ENCODE results near the gene MAN1A1. TPM values are rescaled to one million over a fixed set of nuclear protein-coding genes. Genes with fewer than 3 reads are reported as not detected.
"Not testable (repeated sequence)": the region's sequence is repeated elsewhere in the genome, so short reads cannot be mapped to it uniquely, and the experiment has no call there.

The MAN1A1 gene
- total RNA-seq, 6 experiments from 2014 or later: 109 to 191 (median 139) TPM

DNA sequence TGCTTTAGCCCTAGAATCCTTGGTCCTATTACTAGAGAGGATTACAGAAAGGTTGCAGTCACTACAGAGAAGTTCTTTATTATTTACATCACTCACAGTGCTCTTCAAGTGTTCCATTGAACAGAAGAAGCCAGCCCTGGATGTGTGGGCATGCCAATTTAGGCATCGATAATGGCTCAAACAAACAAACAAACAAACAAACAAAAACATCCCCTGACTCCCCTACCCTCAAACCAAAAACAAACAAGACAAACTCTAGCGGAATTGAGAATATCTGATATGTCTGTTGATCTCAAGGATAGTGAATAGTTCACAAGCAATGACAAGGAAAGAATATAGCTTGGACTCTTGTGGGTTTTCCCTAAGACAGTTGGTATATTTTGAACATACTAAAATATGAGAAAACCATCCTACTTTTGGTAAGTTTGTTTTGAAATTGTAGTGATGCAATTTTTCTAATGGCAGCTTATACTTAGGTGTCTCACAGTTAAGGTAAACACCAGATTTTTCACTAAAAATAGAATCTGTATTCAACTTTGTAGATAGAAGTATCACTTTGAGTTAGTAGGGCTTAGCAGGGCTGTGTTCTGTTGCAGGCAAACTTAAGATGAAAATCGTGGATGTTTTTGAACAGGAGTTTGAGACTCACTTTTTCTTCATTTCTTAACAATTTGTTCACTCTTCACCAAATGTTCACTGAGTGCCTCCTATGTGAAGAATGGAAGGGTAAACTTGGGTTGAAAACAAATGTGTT lies 178.3 kb downstream of the MAN1A1 start:
- Histone ChIP-seq H3K36me3 (no peaks in the 10 kb centered on the region), H3K9me3 (no peaks in the 10 kb centered on the region), H3K4me1 (peaks cover 0 to 13% (median 0%) of the 10 kb centered on the region in 4 donors), H3K4me3 (no peak overlapping the region), H3K27me3 (no peaks in the 10 kb centered on the region), H3K27ac (no peak overlapping the region)
- intact Hi-C loops (cut with DNase I): no loop called here
- TF ChIP-seq POLR2A (IDR thresholded peaks at IDR 0.05): no peak
- TF ChIP-seq, protein P1, sequence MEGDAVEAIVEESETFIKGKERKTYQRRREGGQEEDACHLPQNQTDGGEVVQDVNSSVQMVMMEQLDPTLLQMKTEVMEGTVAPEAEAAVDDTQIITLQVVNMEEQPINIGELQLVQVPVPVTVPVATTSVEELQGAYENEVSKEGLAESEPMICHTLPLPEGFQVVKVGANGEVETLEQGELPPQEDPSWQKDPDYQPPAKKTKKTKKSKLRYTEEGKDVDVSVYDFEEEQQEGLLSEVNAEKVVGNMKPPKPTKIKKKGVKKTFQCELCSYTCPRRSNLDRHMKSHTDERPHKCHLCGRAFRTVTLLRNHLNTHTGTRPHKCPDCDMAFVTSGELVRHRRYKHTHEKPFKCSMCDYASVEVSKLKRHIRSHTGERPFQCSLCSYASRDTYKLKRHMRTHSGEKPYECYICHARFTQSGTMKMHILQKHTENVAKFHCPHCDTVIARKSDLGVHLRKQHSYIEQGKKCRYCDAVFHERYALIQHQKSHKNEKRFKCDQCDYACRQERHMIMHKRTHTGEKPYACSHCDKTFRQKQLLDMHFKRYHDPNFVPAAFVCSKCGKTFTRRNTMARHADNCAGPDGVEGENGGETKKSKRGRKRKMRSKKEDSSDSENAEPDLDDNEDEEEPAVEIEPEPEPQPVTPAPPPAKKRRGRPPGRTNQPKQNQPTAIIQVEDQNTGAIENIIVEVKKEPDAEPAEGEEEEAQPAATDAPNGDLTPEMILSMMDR (IDR thresholded peaks at IDR 0.05): no peak
- 54% methylated on average over 3 of the region's 3 CpGs for WGBS (ENCODE audit: insufficient coverage, low coverage, low lambda C conversion rate, missing lambda C conversion rate)
- ATAC-seq: peak in 3 of 4 donors; percentile 25 to 36 (median 35)
- no peak for DNase-seq

DNA sequence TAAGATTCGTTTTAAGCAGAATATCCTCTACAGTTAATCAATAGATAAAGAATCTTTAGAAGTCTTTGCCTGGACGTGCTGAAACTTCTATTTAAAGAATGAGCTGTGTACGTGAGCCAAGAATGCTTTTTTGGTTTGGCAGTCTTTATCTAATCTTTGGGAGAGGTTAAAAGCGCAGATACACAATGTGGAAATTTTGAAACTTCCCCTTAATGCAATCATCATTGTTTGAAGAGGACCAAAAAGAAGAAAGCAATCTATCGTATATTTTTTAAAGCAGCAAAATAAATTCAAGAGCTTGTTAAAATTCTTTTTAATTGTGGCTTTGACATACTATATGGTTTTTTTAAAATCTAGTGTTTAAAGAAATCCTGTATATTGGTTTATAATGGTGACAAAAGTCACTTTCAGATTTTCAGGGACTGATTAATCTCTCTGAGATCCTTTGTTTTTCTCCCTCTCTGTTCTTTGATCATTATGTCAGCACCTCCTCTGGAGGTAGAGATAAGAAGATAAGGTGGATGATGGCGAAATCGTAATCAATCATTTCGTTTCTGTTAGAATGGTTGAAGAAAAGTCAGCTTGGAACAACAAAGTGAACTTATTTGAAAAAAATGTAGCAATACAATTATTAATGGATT lies 179.0 kb downstream of the MAN1A1 start:
- Histone ChIP-seq H3K27me3 (no peaks in the 10 kb centered on the region), H3K4me1 (peaks cover 0 to 13% (median 0%) of the 10 kb centered on the region in 4 donors), H3K4me3 (no peak overlapping the region), H3K36me3 (no peaks in the 10 kb centered on the region), H3K27ac (no peak overlapping the region), H3K9me3 (no peaks in the 10 kb centered on the region)
- ATAC-seq: peak in 3 of 4 donors; percentile 63 to 68 (median 64)
- intact Hi-C loops (cut with DNase I): no loop called here
- TF ChIP-seq, protein P1 (IDR thresholded peaks at IDR 0.05): no peak
- TF ChIP-seq POLR2A (IDR thresholded peaks at IDR 0.05): no peak
- DNase-seq: no peak
- 8% methylated on average over 8 of the region's 8 CpGs for WGBS (ENCODE audit: insufficient coverage, low coverage, low lambda C conversion rate, missing lambda C conversion rate)

DNA sequence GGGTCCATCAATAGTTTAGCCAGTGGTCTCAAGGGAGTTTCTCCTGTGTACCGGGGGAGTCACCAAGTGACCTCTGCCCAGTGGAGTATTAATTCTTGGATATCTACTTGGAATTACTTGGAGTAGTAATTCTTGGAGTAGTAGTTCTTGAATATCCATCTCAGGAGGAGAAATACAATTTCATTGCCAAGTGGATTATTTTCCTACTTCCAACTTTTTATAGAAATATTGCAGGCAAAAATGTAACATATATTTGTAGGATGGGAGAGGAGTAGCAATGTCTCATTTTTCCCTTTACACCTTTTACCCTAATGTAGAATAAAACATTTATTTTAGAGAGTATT lies 179.5 kb downstream of the MAN1A1 start:
- DNase-seq (no peak), ATAC-seq (no peak)
- Histone ChIP-seq H3K27me3 (no peaks in the 10 kb centered on the region), H3K4me1 (peaks cover 0 to 13% (median 0%) of the 10 kb centered on the region in 4 donors), H3K9me3 (no peaks in the 10 kb centered on the region), H3K27ac (no peak overlapping the region), H3K4me3 (no peak overlapping the region), H3K36me3 (no peaks in the 10 kb centered on the region)
- TF ChIP-seq POLR2A (IDR thresholded peaks at IDR 0.05): no peak
- TF ChIP-seq, protein P1 (IDR thresholded peaks at IDR 0.05): no peak
- WGBS (ENCODE audit: insufficient coverage, low coverage, low lambda C conversion rate, missing lambda C conversion rate): 13% methylated on average over 1 of the region's 1 CpG
- intact Hi-C loops (cut with DNase I): no loop called here

DNA sequence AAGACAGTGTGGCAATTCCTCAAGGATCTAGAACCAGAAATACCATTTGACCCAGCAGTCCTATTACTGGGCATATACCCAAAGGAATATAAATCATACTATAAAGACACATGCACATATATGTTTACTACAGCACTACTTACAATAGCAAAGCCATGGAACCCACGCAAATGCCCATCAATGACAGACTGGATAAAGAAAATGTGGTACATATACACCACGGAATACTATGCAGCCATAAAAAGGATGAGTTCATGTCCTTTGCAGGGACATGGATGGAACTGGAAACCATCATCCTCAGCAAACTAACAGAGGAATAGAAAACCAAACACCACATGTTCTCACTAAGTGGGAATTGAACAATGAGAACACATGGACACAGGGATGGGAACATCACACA lies 180.2 kb downstream of the MAN1A1 start:
- WGBS (ENCODE audit: insufficient coverage, low coverage, low lambda C conversion rate, missing lambda C conversion rate): 91% methylated on average over 2 of the region's 2 CpGs
- not testable (repeated sequence) for DNase-seq

More for the DNA sequence above, 180.2 kb downstream of the MAN1A1 start:
- H3K4me3 ChIP-seq; intact Hi-C loops (cut with DNase I); H3K9me3 ChIP-seq; H3K27ac ChIP-seq; H3K36me3 ChIP-seq; H3K27me3 ChIP-seq; ATAC-seq: not testable (repeated sequence)
- H3K4me1 ChIP-seq: peaks cover 0 to 13% (median 0%) of the 10 kb centered on the region in 4 donors

Measured in right lobe of liver (tissue), 6 donors.